ENCODE results near the gene NBAS. TPM values are rescaled to one million over a fixed set of nuclear protein-coding genes. Genes with fewer than 3 reads are reported as not detected.

Gene NBAS
- total RNA-seq, 1 experiment from 2014 or later = 28.9 TPM

GRCh38 chr2:15492773-15493325 lies 68.3 kb downstream of the NBAS start:
- TF ChIP-seq EZH2 (IDR thresholded peaks at IDR 0.05; ENCODE audit: low read depth) (no peak), CTCF (conservative IDR thresholded peaks at IDR 0.05) (no peak)
- no peak for DNase-seq
- no peaks in the 10 kb centered on the region for H3K9me2 ChIP-seq (ENCODE audit: insufficient read depth)
- CTCF ChIA-PET = no interaction called here
- no peaks in the 10 kb centered on the region for H3K79me2 ChIP-seq (ENCODE audit: low read depth)
- H3K27ac ChIP-seq = no peak overlapping the region
- POLR2A ChIA-PET (ENCODE audit: unreplicated experiment) = no interaction called here
- BruUV-seq (replicated peaks) = no TSS peak
- H4K20me1 ChIP-seq (ENCODE audit: insufficient read depth) = no peaks in the 10 kb centered on the region
- H3K27me3 ChIP-seq (ENCODE audit: insufficient read depth, low read depth) = no peaks in the 10 kb centered on the region
- H3K4me1 ChIP-seq (replicated peaks; ENCODE audit: insufficient read depth) = no peaks in the 10 kb centered on the region
- H3K4me3 ChIP-seq = no peak overlapping the region
- H3K9me3 ChIP-seq (ENCODE audit: insufficient read depth, low read depth) = no peaks in the 10 kb centered on the region
- peaks cover 4% of the 10 kb centered on the region; the same call in 1 of the 2 replicates for H3K36me3 ChIP-seq (ENCODE audit: low read depth)
- H2AFZ ChIP-seq = no peak overlapping the region
- intact Hi-C loops (cut with micrococcal nuclease; ENCODE audit: unreplicated experiment) = no loop called here
- H3F3A ChIP-seq (ENCODE audit: insufficient read depth, low read depth) = no peaks in the 10 kb centered on the region
- no peak overlapping the region for H3K4me2 ChIP-seq

GRCh38 chr2:15486770-15487169 lies 74.4 kb downstream of the NBAS start:
- POLR2A ChIA-PET (ENCODE audit: unreplicated experiment) = no interaction called here
- no peaks in the 10 kb centered on the region for H3F3A ChIP-seq (ENCODE audit: insufficient read depth, low read depth)
- TF ChIP-seq EZH2 (IDR thresholded peaks at IDR 0.05; ENCODE audit: low read depth) (no peak), CTCF (conservative IDR thresholded peaks at IDR 0.05) (no peak)
- no peak overlapping the region for H2AFZ ChIP-seq
- H3K4me1 ChIP-seq (replicated peaks; ENCODE audit: insufficient read depth) = no peaks in the 10 kb centered on the region
- no TSS peak for BruUV-seq (replicated peaks)
- no peak overlapping the region for H3K4me3 ChIP-seq
- H3K4me2 ChIP-seq = no peak overlapping the region
- H3K9me2 ChIP-seq (ENCODE audit: insufficient read depth) = no peaks in the 10 kb centered on the region
- H4K20me1 ChIP-seq (ENCODE audit: insufficient read depth) = no peaks in the 10 kb centered on the region
- H3K27me3 ChIP-seq (ENCODE audit: insufficient read depth, low read depth) = no peaks in the 10 kb centered on the region
- H3K79me2 ChIP-seq (ENCODE audit: low read depth) = no peaks in the 10 kb centered on the region
- H3K36me3 ChIP-seq (ENCODE audit: low read depth) = peaks cover 4% of the 10 kb centered on the region; the same call in 1 of the 2 replicates
- intact Hi-C loops (cut with micrococcal nuclease; ENCODE audit: unreplicated experiment) = no loop called here
- no peak overlapping the region for H3K27ac ChIP-seq
- CTCF ChIA-PET = no interaction called here
- no peaks in the 10 kb centered on the region; the same call in 1 of the 2 replicates for H3K9me3 ChIP-seq (ENCODE audit: insufficient read depth, low read depth)
- no peak for DNase-seq

GRCh38 chr2:15485949-15486348 lies 75.2 kb downstream of the NBAS start:
- Histone ChIP-seq H3K4me2 (no peak overlapping the region), H3K27ac (no peak overlapping the region), H3K4me1 (replicated peaks; ENCODE audit: insufficient read depth) (no peaks in the 10 kb centered on the region), H3K27me3 (ENCODE audit: insufficient read depth, low read depth) (no peaks in the 10 kb centered on the region), H2AFZ (no peak overlapping the region), H3K4me3 (no peak overlapping the region), H3F3A (ENCODE audit: insufficient read depth, low read depth) (no peaks in the 10 kb centered on the region), H3K9me3 (ENCODE audit: insufficient read depth, low read depth) (no peaks in the 10 kb centered on the region; the same call in 1 of the 2 replicates), H3K36me3 (ENCODE audit: low read depth) (peaks cover 4% of the 10 kb centered on the region; the same call in 1 of the 2 replicates), H4K20me1 (ENCODE audit: insufficient read depth) (no peaks in the 10 kb centered on the region), H3K9me2 (ENCODE audit: insufficient read depth) (no peaks in the 10 kb centered on the region), H3K79me2 (ENCODE audit: low read depth) (no peaks in the 10 kb centered on the region)
- intact Hi-C loops (cut with micrococcal nuclease; ENCODE audit: unreplicated experiment) = no loop called here
- DNase-seq = no peak
- ChIA-PET CTCF (no interaction called here), POLR2A (ENCODE audit: unreplicated experiment) (no interaction called here)
- no peak for TF ChIP-seq EZH2 (IDR thresholded peaks at IDR 0.05; ENCODE audit: low read depth)
- TF ChIP-seq CTCF (conservative IDR thresholded peaks at IDR 0.05) = no peak
- BruUV-seq (replicated peaks) = no TSS peak
